GM12878 (cell line): Measurements from ENCODE around the gene PSMC3. TPM values are rescaled to one million over a fixed set of nuclear protein-coding genes. Genes with fewer than 3 reads are reported as not detected.

Experiments
- ATAC-seq: fragments of 200-7000 bp; cut with Tn5 transposase; 3 replicates; pipeline ENCODE4 v1.9.1; 2020; ENCODE audit warnings: mild to moderate bottlenecking, moderate library complexity
- BruUV-seq: library from RNA; stranded (reverse); fragments of 400-500 nt; replicated peaks from 2 replicates; lab custom pipeline; 2021; lab: Mats Ljungman, UMichigan
- CTCF ChIA-PET: fragments of 300-600 bp; sonication (Branson Sonifier 250); formaldehyde crosslinking; extraction: SDS; loops from one replicate; lab custom pipeline; 2021; ENCODE audit warnings: inconsistent platforms; lab: Yijun Ruan, JAX
- POLR2A ChIA-PET: fragments of 350-600 bp; formaldehyde crosslinking; extraction: SDS; loops from one replicate; lab custom pipeline; 2021; ENCODE audit warnings: inconsistent platforms; lab: Charles Lee
- RAD21 ChIA-PET: fragments of 300-600 bp; sonication (Branson Sonifier 250); formaldehyde crosslinking; loops from one replicate; lab custom pipeline; 2023; ENCODE audit warnings: antibody characterized with exemption; ENCODE audit not compliant: unreplicated experiment; lab: Charles Lee
- SMC1A ChIA-PET: fragments of 300-600 bp; sonication (Branson Sonifier 250); formaldehyde crosslinking; loops from one replicate; lab custom pipeline; 2023; ENCODE audit not compliant: unreplicated experiment, uncharacterized antibody; lab: Charles Lee
- DNase-seq: peaks from one replicate; pipeline ENCODE4 v3.0.0-alpha.2; 2011; ENCODE audit warnings: low read depth, low spot score
- FAIRE-seq: peaks from 3 replicates; lab custom pipeline; 2011; peaks lifted over from hg19 to GRCh38; lab: Jason Lieb, UNC
- H2AFZ ChIP-seq: 2 replicates; pipeline ENCODE4 v1.6.0; 2011; ENCODE audit warnings: low read depth, low read length, control low read depth; ENCODE audit not compliant: control insufficient read depth
- H3K27ac ChIP-seq: 2 replicates; pipeline ENCODE4 v1.5.1; 2011; ENCODE audit warnings: control low read depth; ENCODE audit not compliant: control insufficient read depth, insufficient read depth
- H3K27me3 ChIP-seq, 2 experiments: replicated peaks in 1 of 2; 2 replicates each; pipeline versions ENCODE4 v1.6.0 to v1.6.1; 2011; ENCODE audit warnings: low read length in 1 of 2; ENCODE audit not compliant: control insufficient read depth in 2 of 2, insufficient read depth in 2 of 2
- H3K36me3 ChIP-seq, 2 experiments: 2 replicates each; pipeline ENCODE4 v1.5.1; 2011; ENCODE audit warnings: low read length in 1 of 2; ENCODE audit not compliant: control insufficient read depth in 2 of 2, insufficient read depth in 2 of 2
- H3K4me1 ChIP-seq: 2 replicates; pipeline ENCODE4 v1.6.1; 2011; ENCODE audit warnings: mild to moderate bottlenecking, low read length, moderate library complexity, mixed read lengths; ENCODE audit not compliant: control insufficient read depth, insufficient read depth
- H3K4me2 ChIP-seq: 2 replicates; pipeline ENCODE4 v1.6.0; 2011; ENCODE audit warnings: control low read depth; ENCODE audit not compliant: control insufficient read depth, insufficient read depth
- H3K4me3 ChIP-seq: fragments of 200-600 bp; sonication (generic); 2 replicates; pipeline ENCODE4 v1.5.1; 2016
- H3K79me2 ChIP-seq: 2 replicates; pipeline ENCODE4 v1.6.0; 2011; ENCODE audit warnings: low read length; ENCODE audit not compliant: control insufficient read depth, insufficient read depth
- H3K9ac ChIP-seq: 2 replicates; pipeline ENCODE4 v1.8.0; 2011; ENCODE audit warnings: low read length, control low read depth, mixed read lengths; ENCODE audit not compliant: control insufficient read depth, insufficient read depth
- H3K9me3 ChIP-seq: replicated peaks from 3 replicates; pipeline ENCODE4 v1.5.1; 2011; ENCODE audit warnings: mild to moderate bottlenecking, low read length; ENCODE audit not compliant: control insufficient read depth, insufficient read depth
- H4K20me1 ChIP-seq: 2 replicates; pipeline ENCODE4 v1.6.0; 2011; ENCODE audit not compliant: control insufficient read depth, insufficient read depth
- BMI1 ChIP-seq: fragments of 450-650 bp; IDR thresholded peaks from 2 replicates; pipeline ENCODE4 v1.6.1; 2016; ENCODE audit warnings: mild to moderate bottlenecking, moderate library complexity, borderline replicate concordance
- HCFC1 ChIP-seq: fragments of 150-350 bp; IDR thresholded peaks from 2 replicates; pipeline ENCODE4 v1.6.1; 2014; ENCODE audit warnings: low read length
- JUND ChIP-seq: IDR thresholded peaks from 2 replicates; pipeline ENCODE4 v1.6.1; 2012; ENCODE audit warnings: low read depth, mild to moderate bottlenecking, low read length, improper control_type of control experiment, moderate library complexity
- KDM1A ChIP-seq: fragments of 200-600 bp; sonication (generic); IDR thresholded peaks from 2 replicates; pipeline ENCODE4 v1.6.1; 2016; ENCODE audit warnings: borderline replicate concordance
- NR2C1 ChIP-seq: fragments of 450-650 bp; IDR thresholded peaks from 2 replicates; pipeline ENCODE4 v1.6.1; 2017; ENCODE audit warnings: antibody characterized with exemption, mild to moderate bottlenecking, moderate library complexity
- POU2F2 ChIP-seq: IDR thresholded peaks from 3 replicates; pipeline ENCODE4 v1.6.1; 2011; ENCODE audit warnings: low read depth, mild to moderate bottlenecking, low read length, borderline replicate concordance
- RELB ChIP-seq: fragments of 450-650 bp; IDR thresholded peaks from 2 replicates; pipeline ENCODE4 v1.6.1; 2017; ENCODE audit warnings: low read depth, mild to moderate bottlenecking, moderate library complexity
- SMARCA5 ChIP-seq: fragments of 450-650 bp; IDR thresholded peaks from 2 replicates; pipeline ENCODE4 v1.6.1; 2017; ENCODE audit warnings: mild to moderate bottlenecking
- ZBTB11 ChIP-seq: fragments of 450-650 bp; formaldehyde crosslinking; IDR thresholded peaks from 2 replicates; pipeline ENCODE4 v1.5.0; 2022; ENCODE audit warnings: mild to moderate bottlenecking, missing genetic modification characterization
- ZBTB33 ChIP-seq: fragments of 450-650 bp; IDR thresholded peaks from 2 replicates; pipeline ENCODE4 v1.6.1; 2017; ENCODE audit warnings: mild to moderate bottlenecking
- ZNF207 ChIP-seq: fragments of 450-650 bp; IDR thresholded peaks from 2 replicates; pipeline ENCODE4 v1.6.1; 2014; ENCODE audit warnings: antibody characterized with exemption, mild to moderate bottlenecking, borderline replicate concordance
- ZNF274 ChIP-seq: IDR thresholded peaks from one replicate; pipeline ENCODE4 v1.8.0; 2011; ENCODE audit not compliant: insufficient read length, insufficient read depth
- ZSCAN29 ChIP-seq: fragments of 450-650 bp; IDR thresholded peaks from 2 replicates; pipeline ENCODE4 v1.6.1; 2017; ENCODE audit warnings: mild to moderate bottlenecking, moderate library complexity
- WGBS: methylation state at CpG from one replicate; pipeline ENCODE4 v1.1.6; 2016; ENCODE audit warnings: low lambda C conversion rate; ENCODE audit not compliant: insufficient replicate concordance, insufficient coverage; ENCODE audit errors: missing lambda C conversion rate; 5-methylcytosine and 5-hydroxymethylcytosine counted together
- in situ Hi-C: fragments of 300-500 bp; cut with MboI; formaldehyde crosslinking; loops from 9 replicates; pipeline ENCODE4 v1.14.3; 2018; ENCODE audit warnings: mixed read lengths
- intact Hi-C: fragments of 100-400 bp; cut with micrococcal nuclease; formaldehyde crosslinking; loops from one replicate; pipeline ENCODE4 v1.14.2; 2022; ENCODE audit not compliant: unreplicated experiment
- polyA plus RNA-seq, 11 experiments: library from polyadenylated mRNA; depleted of rRNA in 4 of 11; unstranded in 6 of 11; stranded (reverse) in 5 of 11; fragments of >200 nt; fragmentation: Nextera tagmentation in 4 of 11; fragmentation: Illumina TruSeq in 1 of 11; extraction: Ambion mirVana in 4 of 11; extraction: Trizol in 1 of 11; gene quantifications; 1 replicate in 1 of 11; 2 replicates in 10 of 11; pipeline versions ENCODE4 v1.2.1 to v1.2.3, GENCODE V29; 2011 to 2016; ENCODE audit warnings: inconsistent platforms in 2 of 11, missing spikeins in 2 of 11, low read depth in 1 of 11
- total RNA-seq, 4 experiments: library from RNA; depleted of rRNA in 3 of 4; stranded (reverse); fragments of >200 nt in 3 of 4; fragmentation: Illumina TruSeq in 1 of 4; extraction: Trizol in 1 of 4; gene quantifications; 2 replicates each; pipeline versions ENCODE4 v1.2.1 to v1.2.3, GENCODE V29; 2013 to 2021

PSMC3 gene
- total and polyA plus RNA-seq, 10 of the 15 experiments (the other 5 are each of a cell fraction or from before 2014, with no cell fraction given), result 39.5 to 289 (median 155) TPM

- Histone ChIP-seq H3K4me1 (peaks cover 33% of the 10 kb centered on the region), H4K20me1 (no peaks in the 10 kb centered on the region), H3K9me3 (no peaks in the 10 kb centered on the region), H3K27ac (no peak overlapping the region), H3K36me3 (no peaks in the 10 kb centered on the region; a peak in 1 of 4 replicates), H3K79me2 (no peaks in the 10 kb centered on the region; the same call in 1 of the 2 replicates), H3K27me3 (no peaks in the 10 kb centered on the region), H3K4me3 (no peak overlapping the region), H3K9ac (no peak overlapping the region), H2AFZ (no peak overlapping the region), H3K4me2 (no peak overlapping the region)
- DNase-seq (no peak), FAIRE-seq (no peak), ATAC-seq (no peak)
- SMC1A ChIA-PET, result interaction anchor here (1.4 to 5.0 kb wide), 4 partner anchors 10 to 16 kb away, joined by 3 to 36 read pairs (median 8); partner anchors contain the start of gene SPI1
- in situ Hi-C loops, result no loop called here
- RAD21 ChIA-PET, result interaction anchor here (1.3 to 3.7 kb wide), 4 partner anchors 10 to 17 kb away, joined by 6 to 21 read pairs (median 16); partner anchors contain the start of gene SPI1
- POLR2A ChIA-PET, result interaction anchor here (1.4 to 8.5 kb wide), 4 partner anchors 10 to 176 kb away, joined by 5 to 94 read pairs (median 28); partner anchors contain the start of gene SPI1
- TF ChIP-seq ZNF207 (no peak), NR2C1 (no peak), ZNF274 (no peak), BMI1 (no peak), HCFC1 (no peak), JUND (no peak), KDM1A (no peak), ZSCAN29 (no peak), SMARCA5 (no peak), ZBTB11 (CRISPR knock-in tag) (no peak), ZBTB33 (no peak), POU2F2 (no peak), RELB (no peak)
- BruUV-seq, result no TSS peak
- CTCF ChIA-PET, result interaction anchor here (0.6 to 5.0 kb wide), 6 partner anchors 11 to 38 kb away, joined by 3 to 16 read pairs (median 9); partner anchors contain the start of genes MYBPC3 and SPI1
- WGBS, result 55% methylated on average over 17 of the region's 17 CpGs
- intact Hi-C loops, result no loop called here
Observed at GRCh38 chr11:47389577-47390421, 36.4 kb downstream of the PSMC3 start.
